Hepatocyte (in vitro differentiated cells): ENCODE results near the gene IRF1. TPM values are rescaled to one million over a fixed set of nuclear protein-coding genes. Genes with fewer than 3 reads are reported as not detected.

Source experiments
- DNase-seq: peaks from one replicate; pipeline ENCODE4 v3.0.0-alpha.2; 2016; ENCODE audit warnings: low spot score
- H2AFZ ChIP-seq: fragments of 200-600 bp; sonication (generic); 2 replicates; pipeline ENCODE4 v1.6.0; 2016; ENCODE audit warnings: antibody characterized with exemption, mild to moderate bottlenecking
- H3K27ac ChIP-seq: fragments of 200-600 bp; sonication (generic); 2 replicates; pipeline ENCODE4 v1.5.1; 2016; ENCODE audit warnings: mild to moderate bottlenecking
- H3K27me3 ChIP-seq: fragments of 200-600 bp; sonication (generic); 2 replicates; pipeline ENCODE4 v1.6.1; 2016
- H3K36me3 ChIP-seq: fragments of 200-600 bp; sonication (generic); replicated peaks from 2 replicates; pipeline ENCODE4 v1.5.1; 2016; ENCODE audit warnings: low read depth; ENCODE audit not compliant: insufficient read depth
- H3K4me1 ChIP-seq: fragments of 200-600 bp; sonication (generic); 2 replicates; pipeline ENCODE4 v1.5.1; 2016; ENCODE audit warnings: mild to moderate bottlenecking, moderate library complexity; ENCODE audit not compliant: insufficient read depth
- H3K4me2 ChIP-seq: fragments of 200-600 bp; sonication (generic); 2 replicates; pipeline ENCODE4 v1.6.0; 2016
- H3K4me3 ChIP-seq: fragments of 200-600 bp; sonication (generic); 2 replicates; pipeline ENCODE4 v1.5.1; 2016; ENCODE audit warnings: mild to moderate bottlenecking
- H3K79me2 ChIP-seq: fragments of 200-600 bp; sonication (generic); 2 replicates; pipeline ENCODE4 v1.6.0; 2017; ENCODE audit warnings: mild to moderate bottlenecking
- H3K9me2 ChIP-seq: fragments of 200-600 bp; sonication (generic); replicated peaks from 2 replicates; pipeline ENCODE4 v1.6.0; 2017; ENCODE audit warnings: mild to moderate bottlenecking; ENCODE audit not compliant: insufficient read depth
- H3K9me3 ChIP-seq: fragments of 200-600 bp; sonication (generic); 2 replicates; pipeline ENCODE4 v1.5.1; 2016; ENCODE audit warnings: low read depth, mild to moderate bottlenecking
- H4K20me1 ChIP-seq: fragments of 200-600 bp; sonication (generic); 2 replicates; pipeline ENCODE4 v1.6.0; 2016; ENCODE audit warnings: mild to moderate bottlenecking; ENCODE audit not compliant: insufficient read depth, poor library complexity, severe bottlenecking
- CTCF ChIP-seq: fragments of 200-600 bp; sonication (generic); IDR thresholded peaks from 2 replicates; pipeline ENCODE4 v1.5.1; 2016; ENCODE audit warnings: antibody characterized with exemption, mild to moderate bottlenecking; ENCODE audit not compliant: poor library complexity
- EZH2 ChIP-seq: fragments of 200-600 bp; sonication (generic); IDR thresholded peaks from 2 replicates; pipeline ENCODE4 v1.6.1; 2016; ENCODE audit warnings: antibody characterized with exemption, mild to moderate bottlenecking, borderline replicate concordance
- EZH2phosphoT487 ChIP-seq: fragments of 200-600 bp; sonication (generic); IDR thresholded peaks from one replicate; pipeline ENCODE4 v1.6.1; 2018; ENCODE audit warnings: antibody characterized with exemption, mild to moderate bottlenecking, low read depth, moderate library complexity; ENCODE audit not compliant: unreplicated experiment, severe bottlenecking
- WGBS: methylation state at CpG from one replicate; pipeline ENCODE4 v1.1.6; 2016; ENCODE audit warnings: low lambda C conversion rate; ENCODE audit errors: missing lambda C conversion rate; 5-methylcytosine and 5-hydroxymethylcytosine counted together
- polyA plus RNA-seq: library from polyadenylated mRNA; unstranded; fragments of >200 nt; fragmentation: Nextera tagmentation; extraction: Ambion mirVana; gene quantifications from 2 replicates; pipeline ENCODE4 v1.2.1, GENCODE V29; 2016
- total RNA-seq: library from RNA; depleted of rRNA; stranded (reverse); fragments of >200 nt; gene quantifications from 2 replicates; pipeline ENCODE4 v1.2.3, GENCODE V29; 2014

The IRF1 gene
- total and polyA plus RNA-seq, 2 experiments from 2014 or later, result 30.9 to 35.8 TPM

GRCh38 chr5:132496631-132497487 lies 6.3 kb upstream of the IRF1 start:
- Histone ChIP-seq H3K9me2 (no peaks in the 10 kb centered on the region), H3K36me3 (no peaks in the 10 kb centered on the region), H3K4me2 (peak overlapping the region; percentile 88), H3K79me2 (no peaks in the 10 kb centered on the region), H3K4me3 (peak overlapping the region; percentile 49), H3K4me1 (peaks cover 26% of the 10 kb centered on the region), H4K20me1 (no peaks in the 10 kb centered on the region), H3K9me3 (no peaks in the 10 kb centered on the region), H3K27ac (peak overlapping the region; percentile 95), H3K27me3 (no peaks in the 10 kb centered on the region), H2AFZ (peak overlapping the region; percentile 76)
- DNase-seq, result peak; percentile 94
- 4% methylated on average over 57 of the region's 62 CpGs for WGBS
- TF ChIP-seq EZH2, result no peak
- TF ChIP-seq EZH2phosphoT487, result no peak
- no peak for TF ChIP-seq CTCF

GRCh38 chr5:132496191-132496630 lies 5.6 kb upstream of the IRF1 start:
- TF ChIP-seq CTCF (no peak), EZH2 (no peak), EZH2phosphoT487 (no peak)
- DNase-seq, result peak; percentile 94
- WGBS, result 2% methylated on average over 10 of the region's 18 CpGs
- Histone ChIP-seq H3K9me3 (no peaks in the 10 kb centered on the region), H3K9me2 (no peaks in the 10 kb centered on the region), H4K20me1 (no peaks in the 10 kb centered on the region), H3K4me3 (peak overlapping the region; percentile 49), H3K27ac (peak overlapping the region; percentile 95), H2AFZ (peak overlapping the region; percentile 76), H3K27me3 (no peaks in the 10 kb centered on the region), H3K4me2 (peak overlapping the region; percentile 88), H3K4me1 (peaks cover 29% of the 10 kb centered on the region), H3K79me2 (no peaks in the 10 kb centered on the region), H3K36me3 (no peaks in the 10 kb centered on the region)

GRCh38 chr5:132495667-132496190 lies 5.2 kb upstream of the IRF1 start:
- no peaks in the 10 kb centered on the region for H3K9me3 ChIP-seq
- H3K4me2 ChIP-seq, result peak overlapping the region; percentile 88
- no peaks in the 10 kb centered on the region for H4K20me1 ChIP-seq
- no peaks in the 10 kb centered on the region for H3K36me3 ChIP-seq
- H2AFZ ChIP-seq, result peak overlapping the region; percentile 42
- peak; percentile 93 for DNase-seq
- H3K79me2 ChIP-seq, result no peaks in the 10 kb centered on the region
- no peaks in the 10 kb centered on the region for H3K27me3 ChIP-seq
- under 1% methylated on average over 24 of the region's 30 CpGs for WGBS
- TF ChIP-seq CTCF (no peak), EZH2phosphoT487 (no peak), EZH2 (no peak)
- peak overlapping the region; percentile 95 for H3K27ac ChIP-seq
- no peaks in the 10 kb centered on the region for H3K9me2 ChIP-seq
- peaks cover 28% of the 10 kb centered on the region for H3K4me1 ChIP-seq
- peak overlapping the region; percentile 25 for H3K4me3 ChIP-seq
